Measurements from ENCODE around the gene GDPD5.

The GDPD5 gene

GRCh38 chr11:75430714-75431532 is 94.8 kb downstream of the GDPD5 start:
- peaks cover 5% of the 10 kb centered on the region for H3K9me3 ChIP-seq (ENCODE audit: control insufficient read depth, low read depth, low read length)
- no peaks in the 10 kb centered on the region for H3K36me3 ChIP-seq (ENCODE audit: control insufficient read depth, low read depth, low read length)
- H3K4me3 ChIP-seq (ENCODE audit: low read length) = peak overlapping the region; percentile 38
- peaks cover 12% of the 10 kb centered on the region for H3K4me1 ChIP-seq (ENCODE audit: control insufficient read depth, low read depth, low read length)
- H3K9ac ChIP-seq (ENCODE audit: low read length) = no peak overlapping the region
- H3K27ac ChIP-seq (ENCODE audit: low read length) = no peak overlapping the region
- peaks cover 75% of the 10 kb centered on the region for H3K27me3 ChIP-seq (ENCODE audit: control insufficient read depth, insufficient read depth, low read length)

DNA sequence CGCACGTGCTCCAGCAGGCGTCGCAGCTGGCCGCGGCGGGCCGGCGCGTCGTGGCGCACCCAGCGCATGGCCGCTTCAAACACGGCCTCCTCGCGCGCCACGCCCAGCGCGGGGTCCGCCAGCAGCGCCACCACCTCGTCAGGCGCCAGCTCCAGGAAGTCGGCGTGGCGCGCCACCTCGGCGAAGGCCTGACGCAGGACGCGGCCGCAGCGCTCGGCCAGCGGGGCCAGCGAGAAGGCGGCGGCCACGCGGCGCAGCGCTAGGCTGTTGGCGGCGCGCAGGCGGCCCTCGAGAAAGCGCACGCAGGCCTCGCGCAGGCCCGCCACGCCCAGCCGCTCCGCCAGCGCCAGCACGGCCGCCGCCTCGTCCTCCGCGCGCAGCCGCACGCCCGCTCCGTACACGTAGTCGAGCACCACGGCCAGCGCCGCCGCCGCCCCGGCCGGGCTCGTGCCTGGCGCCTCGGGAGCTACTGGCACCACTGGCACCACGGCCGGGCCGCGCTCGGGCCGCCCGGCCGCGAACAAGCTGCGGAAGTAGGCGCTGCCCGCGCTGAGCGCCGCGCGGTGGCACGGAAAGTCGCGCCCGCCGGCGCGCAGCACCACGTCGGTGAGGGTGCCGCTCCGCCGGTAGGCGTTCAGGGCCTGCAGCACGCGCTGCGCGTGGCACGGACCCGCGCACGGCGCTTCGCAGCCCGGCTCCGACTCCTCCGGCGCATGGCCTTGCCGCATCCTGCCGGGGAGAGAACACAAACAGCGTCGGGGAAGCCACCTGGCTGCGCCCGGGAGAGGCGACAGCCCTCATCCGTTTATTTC is 95.6 kb downstream of the GDPD5 start:
- Histone ChIP-seq H3K36me3 (ENCODE audit: control insufficient read depth, low read depth, low read length) (no peaks in the 10 kb centered on the region), H3K4me3 (ENCODE audit: low read length) (peak overlapping the region; percentile 38), H3K27ac (ENCODE audit: low read length) (no peak overlapping the region), H3K4me1 (ENCODE audit: control insufficient read depth, low read depth, low read length) (peaks cover 12% of the 10 kb centered on the region), H3K9ac (ENCODE audit: low read length) (no peak overlapping the region), H3K9me3 (ENCODE audit: control insufficient read depth, low read depth, low read length) (peaks cover 5% of the 10 kb centered on the region), H3K27me3 (ENCODE audit: control insufficient read depth, insufficient read depth, low read length) (peaks cover 75% of the 10 kb centered on the region)

DNA sequence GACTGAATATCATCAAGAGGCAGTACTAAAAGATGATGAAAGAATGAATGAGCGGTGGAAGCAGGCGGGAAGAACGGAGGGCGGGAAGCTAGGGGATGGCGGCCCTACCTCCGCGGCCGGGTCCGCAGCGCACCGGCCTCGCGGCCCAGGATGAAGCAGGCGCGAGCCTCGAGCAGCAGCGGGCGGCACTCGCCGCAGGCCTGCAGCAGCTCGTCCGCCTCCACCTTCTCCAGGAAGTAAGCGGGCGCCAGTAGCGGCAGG is 96.2 kb downstream of the GDPD5 start:
- H3K27ac ChIP-seq (ENCODE audit: low read length) = no peak overlapping the region
- H3K27me3 ChIP-seq (ENCODE audit: control insufficient read depth, insufficient read depth, low read length) = peaks cover 75% of the 10 kb centered on the region
- H3K9me3 ChIP-seq (ENCODE audit: control insufficient read depth, low read depth, low read length) = peaks cover 5% of the 10 kb centered on the region
- H3K4me3 ChIP-seq (ENCODE audit: low read length) = no peak overlapping the region
- H3K9ac ChIP-seq (ENCODE audit: low read length) = no peak overlapping the region
- peaks cover 12% of the 10 kb centered on the region for H3K4me1 ChIP-seq (ENCODE audit: control insufficient read depth, low read depth, low read length)
- no peaks in the 10 kb centered on the region for H3K36me3 ChIP-seq (ENCODE audit: control insufficient read depth, low read depth, low read length)

DNA sequence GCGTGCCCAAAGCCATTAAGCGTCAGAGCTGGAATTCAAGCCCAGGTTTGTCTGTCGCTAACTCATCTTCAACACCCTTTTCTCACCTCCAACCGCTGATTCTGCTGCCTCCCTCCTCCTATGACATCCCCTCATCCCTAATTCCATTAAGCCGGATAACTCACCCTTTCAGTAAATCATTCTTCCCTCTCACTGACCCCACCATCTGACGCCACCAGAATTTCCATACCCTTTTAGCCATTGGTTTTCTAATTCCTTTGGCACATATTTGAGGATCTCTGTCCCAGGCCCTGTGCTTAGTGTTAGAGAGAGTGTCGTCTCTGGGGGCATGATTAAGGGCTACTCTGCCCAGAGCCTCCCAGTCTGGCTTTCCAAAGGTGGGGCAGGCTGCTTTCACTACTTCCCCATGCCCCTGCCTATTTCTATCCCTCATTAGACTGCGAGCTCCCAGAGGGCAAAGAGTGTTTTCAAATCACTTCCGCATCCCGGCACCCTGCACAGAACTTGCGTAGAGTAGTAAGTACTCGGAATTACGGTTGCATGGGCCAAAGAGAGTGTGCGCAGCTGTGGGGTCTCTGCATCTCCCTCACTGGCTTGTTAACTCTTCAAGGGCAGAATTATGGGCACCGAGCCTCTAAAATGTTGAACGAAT is 96.6 kb downstream of the GDPD5 start:
- H3K27me3 ChIP-seq (ENCODE audit: control insufficient read depth, insufficient read depth, low read length) = peaks cover 73% of the 10 kb centered on the region
- H3K27ac ChIP-seq (ENCODE audit: low read length) = no peak overlapping the region
- no peak overlapping the region for H3K4me3 ChIP-seq (ENCODE audit: low read length)
- H3K9me3 ChIP-seq (ENCODE audit: control insufficient read depth, low read depth, low read length) = peaks cover 5% of the 10 kb centered on the region
- H3K4me1 ChIP-seq (ENCODE audit: control insufficient read depth, low read depth, low read length) = peaks cover 12% of the 10 kb centered on the region
- no peak overlapping the region for H3K9ac ChIP-seq (ENCODE audit: low read length)
- H3K36me3 ChIP-seq (ENCODE audit: control insufficient read depth, low read depth, low read length) = no peaks in the 10 kb centered on the region

GRCh38 chr11:75428281-75428724 is 97.4 kb downstream of the GDPD5 start:
- Histone ChIP-seq H3K9me3 (ENCODE audit: control insufficient read depth, low read depth, low read length) (peaks cover 5% of the 10 kb centered on the region), H3K36me3 (ENCODE audit: control insufficient read depth, low read depth, low read length) (no peaks in the 10 kb centered on the region), H3K4me1 (ENCODE audit: control insufficient read depth, low read depth, low read length) (peaks cover 11% of the 10 kb centered on the region), H3K27me3 (ENCODE audit: control insufficient read depth, insufficient read depth, low read length) (peaks cover 65% of the 10 kb centered on the region), H3K4me3 (ENCODE audit: low read length) (no peak overlapping the region), H3K9ac (ENCODE audit: low read length) (no peak overlapping the region), H3K27ac (ENCODE audit: low read length) (no peak overlapping the region)

DNA sequence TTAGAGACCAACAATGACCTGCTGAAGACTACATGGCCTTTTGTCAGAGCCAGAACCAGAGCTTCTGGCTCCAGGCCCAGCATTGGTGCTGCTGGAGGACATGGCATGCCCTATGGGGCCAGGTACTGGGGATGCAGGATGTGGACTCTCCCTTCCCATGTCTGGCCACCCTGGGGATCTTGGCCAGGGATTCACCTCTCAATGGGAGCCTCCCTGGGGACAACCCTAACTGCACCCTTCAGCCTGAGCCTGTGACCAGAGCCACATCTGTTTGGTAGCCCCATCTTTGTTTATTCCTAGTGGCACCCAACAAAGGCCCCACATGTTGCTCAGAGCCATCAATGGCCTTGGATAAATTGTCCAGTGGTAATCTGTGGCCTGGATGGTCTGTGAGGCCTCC is 98.6 kb downstream of the GDPD5 start:
- Histone ChIP-seq H3K4me1 (ENCODE audit: control insufficient read depth, low read depth, low read length) (peaks cover under 1% of the 10 kb centered on the region), H3K9me3 (ENCODE audit: control insufficient read depth, low read depth, low read length) (peaks cover 5% of the 10 kb centered on the region), H3K36me3 (ENCODE audit: control insufficient read depth, low read depth, low read length) (no peaks in the 10 kb centered on the region), H3K9ac (ENCODE audit: low read length) (no peak overlapping the region), H3K27me3 (ENCODE audit: control insufficient read depth, insufficient read depth, low read length) (peaks cover 54% of the 10 kb centered on the region), H3K27ac (ENCODE audit: low read length) (no peak overlapping the region), H3K4me3 (ENCODE audit: low read length) (no peak overlapping the region)

GRCh38 chr11:75426720-75427086 is 99.0 kb downstream of the GDPD5 start:
- Histone ChIP-seq H3K9me3 (ENCODE audit: control insufficient read depth, low read depth, low read length) (peaks cover 5% of the 10 kb centered on the region), H3K27ac (ENCODE audit: low read length) (no peak overlapping the region), H3K4me3 (ENCODE audit: low read length) (no peak overlapping the region), H3K27me3 (ENCODE audit: control insufficient read depth, insufficient read depth, low read length) (peaks cover 49% of the 10 kb centered on the region), H3K36me3 (ENCODE audit: control insufficient read depth, low read depth, low read length) (no peaks in the 10 kb centered on the region), H3K9ac (ENCODE audit: low read length) (no peak overlapping the region), H3K4me1 (ENCODE audit: control insufficient read depth, low read depth, low read length) (no peaks in the 10 kb centered on the region)

GRCh38 chr11:75425422-75425821 is 100.3 kb downstream of the GDPD5 start:
- Histone ChIP-seq H3K36me3 (ENCODE audit: control insufficient read depth, low read depth, low read length) (no peaks in the 10 kb centered on the region), H3K9ac (ENCODE audit: low read length) (no peak overlapping the region), H3K9me3 (ENCODE audit: control insufficient read depth, low read depth, low read length) (peaks cover 5% of the 10 kb centered on the region), H3K27ac (ENCODE audit: low read length) (no peak overlapping the region), H3K4me1 (ENCODE audit: control insufficient read depth, low read depth, low read length) (no peaks in the 10 kb centered on the region), H3K27me3 (ENCODE audit: control insufficient read depth, insufficient read depth, low read length) (peaks cover 36% of the 10 kb centered on the region), H3K4me3 (ENCODE audit: low read length) (no peak overlapping the region)

DNA sequence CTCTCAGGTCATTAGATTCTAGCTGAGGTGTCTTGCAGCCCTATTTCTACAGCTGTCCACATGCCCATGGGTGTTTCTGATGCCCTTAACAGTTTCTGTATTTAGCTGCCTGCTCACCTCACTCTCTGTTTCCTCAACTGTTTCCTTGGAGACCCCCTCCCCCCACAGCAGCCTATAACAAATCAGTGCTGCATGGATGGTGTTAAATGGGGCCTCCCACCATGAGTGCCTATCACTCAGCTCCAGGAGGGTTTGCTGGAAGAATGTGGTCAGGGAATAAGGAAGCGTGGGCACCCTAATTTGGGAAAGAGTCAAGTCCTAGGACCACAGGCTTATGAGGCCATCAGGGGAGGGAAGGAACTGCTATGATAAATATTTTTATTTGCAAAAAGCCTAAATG is 101.3 kb downstream of the GDPD5 start:
- Histone ChIP-seq H3K9me3 (ENCODE audit: control insufficient read depth, low read depth, low read length) (peaks cover 4% of the 10 kb centered on the region), H3K27ac (ENCODE audit: low read length) (no peak overlapping the region), H3K9ac (ENCODE audit: low read length) (no peak overlapping the region), H3K4me1 (ENCODE audit: control insufficient read depth, low read depth, low read length) (no peaks in the 10 kb centered on the region), H3K4me3 (ENCODE audit: low read length) (no peak overlapping the region), H3K36me3 (ENCODE audit: control insufficient read depth, low read depth, low read length) (no peaks in the 10 kb centered on the region), H3K27me3 (ENCODE audit: control insufficient read depth, insufficient read depth, low read length) (peaks cover 26% of the 10 kb centered on the region)

DNA sequence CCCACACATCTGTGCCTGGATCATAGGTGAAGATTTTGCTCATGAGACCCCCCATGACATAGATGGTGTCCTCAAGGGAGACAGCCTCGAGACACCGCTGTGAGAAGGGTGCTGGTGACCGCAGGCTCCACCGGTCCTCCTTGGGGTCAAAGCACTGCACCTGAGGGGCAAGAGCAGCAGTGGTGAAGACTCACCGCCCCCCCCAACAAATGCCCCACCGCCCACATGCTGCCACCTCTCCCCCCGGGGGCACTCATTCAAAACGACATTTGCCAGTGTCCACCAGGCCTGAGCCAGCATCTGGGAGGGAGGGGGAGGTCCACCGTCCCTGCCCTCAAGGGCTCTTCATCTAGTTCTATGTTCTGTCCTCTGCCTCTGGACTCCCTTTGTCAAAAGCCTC is 102.0 kb downstream of the GDPD5 start:
- no peaks in the 10 kb centered on the region for H3K4me1 ChIP-seq (ENCODE audit: control insufficient read depth, low read depth, low read length)

GRCh38 chr11:75422248-75423231 is 103.2 kb downstream of the GDPD5 start:
- Histone ChIP-seq H3K9me3 (ENCODE audit: control insufficient read depth, low read depth, low read length) (no peaks in the 10 kb centered on the region), H3K4me1 (ENCODE audit: control insufficient read depth, low read depth, low read length) (no peaks in the 10 kb centered on the region), H3K4me3 (ENCODE audit: low read length) (no peak overlapping the region), H3K36me3 (ENCODE audit: control insufficient read depth, low read depth, low read length) (no peaks in the 10 kb centered on the region), H3K27me3 (ENCODE audit: control insufficient read depth, insufficient read depth, low read length) (peaks cover 8% of the 10 kb centered on the region), H3K27ac (ENCODE audit: low read length) (no peak overlapping the region), H3K9ac (ENCODE audit: low read length) (no peak overlapping the region)

More for the DNA sequence above, 102.0 kb downstream of the GDPD5 start:
- no peaks in the 10 kb centered on the region for H3K9me3 ChIP-seq (ENCODE audit: control insufficient read depth, low read depth, low read length)
- no peak overlapping the region for H3K27ac ChIP-seq (ENCODE audit: low read length)
- H3K27me3 ChIP-seq (ENCODE audit: control insufficient read depth, insufficient read depth, low read length) = peaks cover 19% of the 10 kb centered on the region
- H3K36me3 ChIP-seq (ENCODE audit: control insufficient read depth, low read depth, low read length) = no peaks in the 10 kb centered on the region
- H3K9ac ChIP-seq (ENCODE audit: low read length) = no peak overlapping the region
- H3K4me3 ChIP-seq (ENCODE audit: low read length) = no peak overlapping the region
